HG03565 (cell line): Measurements from ENCODE around the gene PITX1.
"Not testable (repeated sequence)": the region's sequence is repeated elsewhere in the genome, so short reads cannot be mapped to it uniquely, and the experiment has no call there.

Experiments
- ATAC-seq: cut with Tn5 transposase; IDR thresholded peaks from one replicate; pipeline ENCODE4 v1.9.1; 2021; ENCODE audit warnings: mild to moderate bottlenecking, moderate library complexity; ENCODE audit not compliant: unreplicated experiment

The PITX1 gene

DNA sequence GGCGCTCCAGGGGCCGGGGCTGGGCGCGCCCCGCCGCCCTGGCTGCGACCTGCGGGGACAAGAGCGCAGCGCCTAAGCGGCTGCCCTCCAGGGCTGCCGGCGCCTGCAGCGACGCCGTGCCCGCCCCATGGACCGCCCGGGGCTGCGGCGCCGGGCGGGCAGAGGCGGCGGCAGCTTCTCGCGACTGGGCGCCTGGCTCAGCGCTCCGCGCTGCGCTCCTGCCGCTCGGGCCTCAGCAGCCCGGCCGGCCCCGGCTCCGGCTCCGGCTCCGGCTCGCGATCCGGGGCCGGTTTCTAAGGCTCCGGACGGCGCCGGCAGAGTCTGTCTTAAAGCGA, at the start of gene PITX1:
TSS of gene PITX1 (minus strand) at position 328 of the 335 bp plus-strand sequence. CDS start 347 bp downstream, outside the sequence.
- ATAC-seq: no peak

DNA sequence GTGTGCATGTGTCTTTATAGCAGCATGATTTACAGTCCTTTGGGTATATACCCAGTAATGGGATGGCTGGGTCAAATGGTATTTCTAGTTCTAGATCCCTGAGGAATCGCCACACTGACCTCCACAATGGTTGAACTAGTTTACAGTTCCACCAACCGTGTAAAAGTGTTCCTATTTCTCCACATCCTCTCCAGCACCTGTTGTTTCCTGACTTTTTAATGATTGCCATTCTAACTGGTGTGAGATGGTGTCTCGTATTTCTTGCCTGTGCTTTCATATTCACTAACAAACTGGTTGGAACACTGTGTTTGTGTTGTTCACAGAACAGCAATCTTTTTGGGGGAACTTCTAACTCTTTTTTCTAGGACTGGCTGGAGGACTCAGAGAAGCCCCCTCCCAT, 49.3 kb upstream of the PITX1 start:
- ATAC-seq: not testable (repeated sequence)

DNA sequence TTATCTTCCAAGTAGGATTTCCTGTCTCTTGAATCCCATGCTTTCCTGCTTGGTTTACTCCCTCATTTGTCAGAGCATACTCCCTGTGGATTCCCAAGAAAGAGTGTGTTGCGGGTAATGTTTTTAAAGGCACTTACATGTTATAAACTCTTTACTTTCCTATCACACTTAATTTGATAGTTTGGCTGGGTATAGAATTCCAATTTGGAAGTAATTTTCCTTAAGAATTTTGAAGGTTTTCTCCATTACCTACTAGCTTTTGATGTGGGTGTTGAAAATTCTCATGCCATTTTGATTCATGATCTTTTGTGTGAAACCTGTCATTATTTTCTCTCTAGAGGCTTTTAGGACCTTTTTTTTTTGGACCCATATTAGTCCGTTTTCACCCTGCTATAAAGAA, 47.2 kb upstream of the PITX1 start:
- ATAC-seq: no peak

DNA sequence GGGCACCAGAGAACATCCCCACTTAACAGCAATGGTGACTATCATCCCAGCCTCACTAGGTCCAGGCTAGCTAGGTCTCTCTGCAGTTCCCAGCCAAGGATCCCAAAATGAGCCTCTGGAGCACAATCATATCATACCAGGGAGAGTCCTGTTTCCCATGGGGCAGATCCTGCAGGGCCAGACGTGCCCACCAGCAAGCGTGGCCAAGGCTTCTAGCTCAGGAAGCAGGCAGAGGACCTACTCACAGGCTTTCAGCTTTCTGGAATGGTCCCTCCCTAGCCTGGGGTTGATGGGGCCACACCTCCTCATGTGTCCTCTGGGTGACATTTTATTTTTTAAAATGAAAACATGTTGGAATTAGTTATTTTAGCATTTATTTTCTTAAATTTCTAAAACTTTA, 45.7 kb upstream of the PITX1 start:
- no peak for ATAC-seq

DNA sequence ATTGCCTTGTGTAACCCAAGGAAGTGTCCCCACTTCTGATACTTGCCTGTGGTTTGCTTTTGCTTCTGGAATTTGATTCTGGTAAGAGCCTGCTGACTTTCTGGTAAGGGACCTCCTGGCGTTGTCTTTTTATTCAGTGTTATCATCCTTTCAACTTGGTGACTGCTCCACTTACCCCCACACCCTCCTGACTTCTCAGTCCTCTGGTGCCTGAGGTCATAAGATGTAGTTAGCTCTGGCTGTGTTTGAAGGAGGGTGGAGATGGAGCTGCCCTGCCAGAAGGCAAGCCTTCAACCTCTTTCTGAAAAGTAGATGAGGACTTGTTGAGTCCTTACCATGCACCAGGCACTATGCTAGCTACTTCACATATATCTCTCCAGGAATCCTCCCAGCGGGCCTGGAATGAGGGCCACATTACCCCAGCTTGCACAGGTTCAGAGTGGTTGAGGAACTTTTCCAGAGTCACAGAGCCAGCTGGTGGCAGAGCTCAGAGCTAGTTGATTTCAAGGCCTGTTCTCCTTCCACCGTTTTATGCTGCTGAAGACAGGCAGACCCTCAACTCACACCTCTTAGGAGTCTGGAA, 45.2 kb upstream of the PITX1 start:
- ATAC-seq: no peak

DNA sequence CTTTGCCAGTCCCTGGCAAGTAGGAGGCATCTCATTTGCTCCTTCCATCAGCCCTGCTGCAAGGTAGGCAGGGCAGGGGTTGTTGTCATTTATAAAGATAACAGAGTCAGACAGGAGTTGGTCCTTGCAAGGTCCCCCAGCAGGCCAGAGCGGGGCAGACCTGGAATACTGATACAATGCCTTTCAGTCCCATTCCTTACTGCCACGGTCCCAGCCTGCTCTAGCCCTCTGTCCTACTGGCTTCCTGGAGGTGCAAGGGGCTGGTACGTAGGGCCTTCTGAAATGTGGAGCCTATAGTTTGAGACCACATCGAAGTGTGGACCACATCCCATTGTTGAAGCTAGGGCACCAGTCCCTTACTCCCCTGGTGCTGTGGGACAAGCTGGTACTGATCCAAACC, 42.8 kb upstream of the PITX1 start:
- no peak for ATAC-seq

DNA sequence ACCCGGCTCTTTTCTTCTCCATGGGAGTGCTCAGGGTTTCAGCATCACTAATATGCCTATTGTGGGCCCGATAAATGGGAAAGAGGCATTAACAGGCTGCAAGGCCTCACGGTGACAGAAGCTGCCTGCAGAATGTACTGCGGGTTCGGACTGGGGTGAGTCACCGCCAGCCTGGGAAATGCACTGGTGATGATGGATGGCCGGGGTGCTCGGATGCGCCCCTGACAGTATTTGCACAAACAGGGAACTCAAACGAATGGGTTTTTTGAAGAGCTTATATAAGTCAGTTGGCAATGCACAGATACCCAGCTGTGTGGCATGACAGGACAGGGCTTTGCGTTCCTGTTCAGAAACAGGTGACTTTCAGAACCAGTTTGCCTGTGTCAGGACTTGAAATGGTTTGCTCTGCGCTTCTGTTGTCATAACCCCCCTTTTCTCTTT, 42.0 kb upstream of the PITX1 start:
- ATAC-seq: no peak

DNA sequence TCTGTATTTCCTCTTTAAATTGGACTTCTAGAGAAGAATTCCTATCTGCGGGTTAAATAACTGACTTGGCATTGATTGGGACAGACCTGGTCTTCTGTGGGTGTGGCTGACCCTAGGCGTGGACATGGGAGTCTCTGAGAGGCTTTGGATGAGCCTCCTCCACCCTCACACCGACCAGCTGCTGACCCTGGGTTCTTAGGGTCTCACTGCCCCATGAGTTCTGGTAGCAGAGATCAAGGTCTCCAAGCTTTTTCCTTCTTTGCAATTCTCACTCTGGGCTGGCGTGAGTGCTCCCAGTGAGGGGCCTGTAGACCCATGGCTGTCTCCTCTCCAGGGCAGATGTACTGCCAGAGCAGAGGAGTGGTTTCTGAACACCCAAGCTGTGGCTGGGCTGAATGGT, 41.6 kb upstream of the PITX1 start:
- ATAC-seq: no peak

DNA sequence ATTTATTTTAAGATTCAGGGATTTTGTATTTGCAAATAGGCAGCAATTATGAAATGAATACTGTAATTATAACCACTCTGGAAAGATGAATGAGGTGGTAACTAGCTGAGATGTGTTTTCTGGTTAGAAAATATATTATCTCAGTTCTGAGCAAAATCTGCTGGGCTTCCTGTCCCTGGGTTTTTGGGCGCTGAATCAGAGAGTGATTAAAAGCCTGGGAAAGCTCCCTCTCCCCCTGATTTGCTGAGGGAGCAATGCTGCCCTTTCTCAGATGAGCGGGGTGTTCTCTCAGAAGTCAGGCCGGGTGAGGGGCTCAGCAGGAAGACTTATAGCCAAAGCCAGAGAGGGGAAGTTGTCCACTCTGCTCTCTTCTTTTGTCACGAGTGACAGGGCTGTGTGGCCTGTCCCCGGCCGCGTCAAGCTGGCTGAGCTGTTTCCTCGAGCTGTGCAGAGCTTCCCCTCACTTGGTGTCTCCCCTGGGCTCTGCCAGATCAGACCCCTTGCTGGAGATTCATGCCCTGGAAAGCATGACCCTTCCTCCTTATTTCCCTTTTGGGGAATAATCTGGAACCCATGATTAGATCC, 39.8 kb upstream of the PITX1 start:
- no peak for ATAC-seq

DNA sequence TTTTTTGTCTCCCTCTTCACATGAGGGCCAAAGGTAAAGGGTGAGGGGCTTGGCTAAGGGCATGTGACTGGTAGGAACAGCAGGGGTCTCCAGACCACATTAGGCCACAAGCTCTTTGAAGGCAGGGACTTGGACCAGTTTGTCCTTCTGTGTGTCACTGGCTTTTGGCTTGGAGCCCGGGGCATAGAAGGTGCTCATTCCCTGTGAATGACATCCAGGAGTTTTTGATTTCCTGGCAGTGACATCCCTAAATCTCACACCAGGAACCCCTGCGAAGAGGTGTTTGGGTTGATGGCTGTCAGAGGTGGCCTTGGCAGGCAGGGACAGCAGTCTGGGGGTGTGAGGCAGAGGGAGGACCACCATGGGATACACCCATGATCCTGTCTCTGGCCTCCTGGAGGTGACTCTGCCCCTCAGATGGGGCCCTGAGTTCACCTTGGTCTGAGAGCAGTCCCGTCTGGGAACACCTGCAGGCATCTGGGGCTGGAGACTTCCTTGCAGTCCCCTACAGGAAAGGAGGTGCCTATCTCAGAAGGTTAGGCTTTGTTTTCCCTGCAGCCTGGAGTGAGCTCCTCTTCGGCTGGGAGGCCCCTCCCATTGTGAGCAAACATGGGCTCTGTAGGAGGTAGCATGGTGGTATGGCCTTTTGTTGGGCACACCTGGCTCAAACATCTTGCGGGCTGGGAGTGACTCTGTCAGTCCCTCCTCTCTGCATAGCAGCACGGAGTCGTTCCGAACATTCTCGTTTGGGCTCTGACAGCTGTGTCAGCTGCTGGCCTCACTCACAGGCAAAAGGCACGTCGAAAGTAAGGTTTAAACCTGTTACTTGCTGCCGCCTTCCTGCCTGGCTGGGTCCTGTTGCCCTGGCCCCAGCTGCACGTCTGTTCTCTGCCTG, 38.6 kb upstream of the PITX1 start:
- ATAC-seq: no peak

DNA sequence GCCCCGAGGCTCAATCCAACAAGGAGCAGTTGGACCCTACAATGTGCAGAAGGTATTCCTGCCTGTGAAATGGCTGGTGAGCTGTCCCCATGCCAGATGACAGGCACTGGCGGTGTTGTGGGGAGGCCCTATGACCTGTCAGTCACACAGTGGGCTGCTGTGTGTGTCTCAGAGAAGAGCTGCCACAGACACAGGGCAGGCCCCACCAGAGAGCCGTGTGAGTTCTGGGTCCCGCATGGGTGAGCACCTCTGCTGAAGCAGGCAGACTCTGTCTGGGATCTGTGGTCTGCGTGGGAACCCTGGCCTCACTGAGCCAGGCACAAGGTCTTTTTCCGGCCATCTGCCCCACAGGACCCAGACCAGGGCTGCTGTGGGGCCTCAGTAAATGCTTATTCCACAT, 37.3 kb upstream of the PITX1 start:
- ATAC-seq: no peak

DNA sequence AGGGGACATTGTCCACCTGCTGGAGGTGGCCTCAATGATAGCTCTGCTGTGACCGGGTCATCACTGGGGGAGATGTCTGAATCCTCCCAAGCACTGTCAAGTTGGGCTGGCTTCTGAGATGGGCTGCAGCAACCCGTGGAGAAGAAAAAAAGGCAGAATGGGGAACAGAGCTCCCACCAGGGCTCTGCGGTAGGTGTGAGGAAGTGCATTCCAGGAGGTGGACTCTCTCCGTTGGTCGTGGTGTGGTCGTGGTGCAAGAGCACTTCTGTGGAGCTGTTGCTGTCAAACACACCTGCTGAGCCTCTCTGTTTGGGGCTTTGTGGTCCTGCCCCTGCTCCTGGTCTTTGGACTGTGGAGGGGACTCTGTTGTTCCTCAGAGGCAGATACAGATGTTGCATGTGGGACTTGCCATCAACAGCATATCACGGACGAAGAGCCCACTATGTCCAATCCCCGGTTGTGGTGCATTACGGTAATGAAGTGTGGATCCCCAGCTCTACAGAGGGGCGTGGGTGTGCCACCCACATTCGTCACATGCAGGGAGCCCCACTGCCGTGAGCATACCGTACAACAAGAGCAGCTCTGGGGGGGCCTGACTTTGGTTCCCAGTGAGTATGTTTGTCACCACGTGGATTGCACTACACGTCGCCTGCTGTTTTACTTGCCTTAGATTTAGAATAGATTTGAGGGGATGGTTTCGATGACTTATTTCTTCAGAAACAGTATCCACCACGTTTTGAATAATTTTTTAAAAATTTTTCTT, 36.0 kb upstream of the PITX1 start:
- no peak for ATAC-seq

DNA sequence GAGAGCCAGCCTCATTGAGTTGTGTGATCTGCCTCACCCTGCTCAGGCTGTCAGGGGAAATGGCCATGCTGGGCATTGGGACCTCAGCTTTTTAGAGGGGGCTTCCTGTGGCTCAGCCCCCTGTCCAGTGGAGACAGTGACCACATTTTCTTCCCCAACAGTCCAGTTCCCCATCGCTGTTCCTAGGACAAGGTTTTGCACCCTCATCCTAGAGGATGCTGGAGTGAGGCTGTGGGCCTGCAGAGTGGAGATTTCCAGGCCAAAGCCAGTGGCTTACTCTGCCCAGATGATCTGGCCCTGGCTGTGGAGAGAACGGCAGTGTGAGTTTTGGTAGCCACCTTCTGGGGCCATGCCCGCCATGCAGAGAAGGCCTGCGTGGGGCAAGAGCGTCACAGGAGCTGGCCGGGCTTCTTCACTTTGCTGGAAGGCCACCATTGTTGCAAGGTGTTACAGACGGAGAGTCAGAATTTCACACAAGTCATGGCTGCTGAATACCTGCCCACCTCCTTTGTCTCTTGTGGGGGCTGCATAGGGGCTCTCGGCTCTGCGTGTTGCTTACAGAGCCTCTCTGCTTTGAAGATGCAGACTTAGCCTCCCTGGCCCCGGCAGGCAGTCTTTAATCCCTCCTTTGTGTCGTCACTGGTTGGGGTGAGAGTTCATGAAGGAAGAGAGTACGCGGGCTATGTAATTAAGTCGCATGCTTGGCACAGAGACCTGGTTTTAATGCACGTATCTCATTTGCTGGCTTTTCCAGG, 35.2 kb upstream of the PITX1 start:
- ATAC-seq: no peak

DNA sequence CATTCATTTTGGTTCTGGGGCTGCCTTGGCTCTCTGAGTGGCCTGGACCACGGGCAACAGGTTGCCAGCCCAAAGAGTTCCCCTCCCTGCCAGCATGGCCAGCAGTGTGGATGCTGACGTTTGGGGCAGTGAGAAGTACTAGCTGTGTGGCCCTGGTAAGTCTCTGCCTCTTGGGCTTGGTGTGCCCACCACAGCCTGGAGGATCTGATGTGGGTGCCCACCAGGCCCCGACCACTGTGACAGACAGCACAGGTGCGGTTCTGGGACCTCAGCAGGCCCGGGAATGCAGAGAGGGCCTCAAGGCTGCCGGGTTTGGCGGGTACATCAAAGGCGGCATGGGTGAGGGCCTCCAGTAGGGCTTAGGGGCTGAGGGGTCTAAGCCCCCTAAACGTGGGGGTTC, 33.6 kb upstream of the PITX1 start:
- ATAC-seq: no peak

DNA sequence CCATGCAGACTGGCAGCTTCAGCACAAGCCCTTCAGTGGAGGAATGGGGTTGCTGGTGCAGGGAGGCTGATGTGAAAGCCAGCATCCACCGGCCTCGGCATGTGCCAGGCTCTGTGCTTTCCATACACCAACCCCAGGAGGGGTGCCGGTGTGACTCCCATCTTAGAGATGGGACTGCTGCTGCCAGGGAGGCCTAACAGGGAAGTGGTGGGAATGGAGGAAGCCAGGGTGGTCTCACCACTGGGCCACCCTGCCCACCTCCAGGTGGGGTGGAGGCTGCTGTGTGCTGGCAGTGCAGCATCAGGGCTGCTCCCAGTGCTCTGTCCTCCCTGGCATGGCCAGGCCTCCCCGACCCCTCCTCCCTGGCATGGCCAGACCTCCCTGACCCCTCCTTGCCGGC, 32.8 kb upstream of the PITX1 start:
- no peak for ATAC-seq

DNA sequence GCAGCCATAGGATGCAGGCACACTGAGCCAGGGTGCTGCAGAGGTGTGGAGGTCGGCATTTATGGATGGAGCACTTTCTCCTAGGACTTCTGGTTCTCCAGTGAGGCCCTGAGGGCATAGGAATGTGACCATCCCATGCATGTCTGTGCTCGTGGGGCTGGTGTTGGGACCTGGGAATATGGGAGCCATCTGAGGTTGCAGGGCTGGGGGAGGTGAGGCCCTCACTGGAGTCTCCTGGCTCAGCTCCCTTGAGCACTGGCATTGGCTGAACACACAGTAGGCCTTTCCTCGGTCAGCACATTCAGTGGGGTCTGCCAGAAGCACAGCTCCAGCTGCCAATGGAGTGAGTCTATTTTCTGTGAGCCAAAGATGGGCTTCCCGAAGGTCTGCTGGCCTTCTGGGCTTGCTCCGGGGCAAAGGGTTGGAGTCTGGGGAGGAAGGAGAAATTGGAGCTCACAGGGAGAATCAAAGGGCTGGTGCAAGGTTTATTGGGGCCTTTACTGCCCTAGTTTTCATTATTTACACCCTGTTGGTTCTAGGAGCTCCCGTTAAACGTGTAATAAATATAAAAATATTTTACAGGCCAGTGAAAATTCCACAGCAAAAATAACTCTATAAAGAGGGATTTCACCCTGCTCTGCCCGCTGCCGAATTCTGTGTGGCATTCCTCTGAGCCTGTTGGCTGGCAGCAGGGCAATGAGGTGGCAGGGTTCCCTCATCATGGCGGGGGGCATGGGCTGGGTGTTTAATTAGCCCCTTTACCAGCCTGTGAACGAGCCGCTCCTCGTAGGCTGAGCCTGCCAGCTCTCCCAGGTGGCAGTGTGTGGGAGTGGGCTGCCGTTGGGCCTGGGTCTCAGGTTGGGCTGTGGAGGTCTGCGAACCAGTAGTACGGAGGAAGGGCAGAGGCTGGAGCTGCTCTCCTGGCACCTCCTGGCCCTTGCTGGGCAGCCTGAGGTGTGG, 31.6 kb upstream of the PITX1 start:
- no peak for ATAC-seq

DNA sequence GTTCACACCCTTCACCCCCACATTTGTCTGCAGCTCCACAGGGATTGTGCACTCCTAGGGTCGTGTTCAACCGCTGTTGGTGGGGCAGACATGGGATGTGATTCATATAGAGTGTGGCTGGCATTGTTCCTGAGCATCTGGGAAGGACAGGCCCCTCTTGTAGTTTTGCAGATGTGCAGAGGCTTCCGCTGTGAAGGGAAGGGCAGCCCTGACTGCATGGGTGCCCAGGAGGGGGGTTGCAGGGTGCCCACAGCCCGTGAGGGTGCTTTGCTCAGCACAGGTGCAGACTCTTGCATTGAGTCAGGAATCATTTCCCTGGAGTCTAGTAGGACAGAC, 30.2 kb upstream of the PITX1 start:
- ATAC-seq: no peak

DNA sequence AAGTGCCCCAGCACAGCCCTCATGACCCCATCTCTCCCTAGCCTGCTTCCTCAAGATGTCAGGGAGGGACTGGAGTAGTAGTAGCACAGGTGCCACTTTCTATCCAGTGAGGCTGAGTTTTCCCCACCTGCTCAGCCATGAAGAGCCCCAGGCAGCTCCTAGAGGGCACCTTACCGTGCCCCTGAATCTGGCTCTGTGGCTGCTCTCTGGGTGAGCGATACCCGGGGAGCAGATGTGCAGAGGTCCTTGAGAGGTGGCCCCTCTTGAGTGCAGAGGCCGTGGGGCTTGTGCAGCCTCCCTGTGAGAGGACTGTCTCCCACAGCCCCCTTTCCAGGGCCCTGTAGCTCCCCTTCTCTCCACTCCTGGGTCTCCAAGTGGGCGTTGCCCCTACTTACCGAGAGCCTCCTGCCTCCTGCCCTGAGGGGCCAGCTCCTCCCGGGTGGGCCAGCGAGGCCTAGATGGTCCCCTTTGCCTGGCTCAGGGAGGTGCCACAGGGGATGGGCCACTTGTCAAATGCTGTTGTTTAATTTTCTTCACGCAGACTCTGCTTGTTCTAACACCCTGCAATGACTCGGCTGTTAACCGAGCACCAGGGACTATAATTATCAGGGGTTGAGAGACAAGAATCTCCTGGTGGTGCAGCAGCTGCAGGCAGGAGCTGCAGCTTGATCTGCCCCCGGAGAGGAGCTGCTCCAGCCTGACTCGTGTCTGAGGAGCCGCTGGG, 29.6 kb upstream of the PITX1 start:
- ATAC-seq: no peak

DNA sequence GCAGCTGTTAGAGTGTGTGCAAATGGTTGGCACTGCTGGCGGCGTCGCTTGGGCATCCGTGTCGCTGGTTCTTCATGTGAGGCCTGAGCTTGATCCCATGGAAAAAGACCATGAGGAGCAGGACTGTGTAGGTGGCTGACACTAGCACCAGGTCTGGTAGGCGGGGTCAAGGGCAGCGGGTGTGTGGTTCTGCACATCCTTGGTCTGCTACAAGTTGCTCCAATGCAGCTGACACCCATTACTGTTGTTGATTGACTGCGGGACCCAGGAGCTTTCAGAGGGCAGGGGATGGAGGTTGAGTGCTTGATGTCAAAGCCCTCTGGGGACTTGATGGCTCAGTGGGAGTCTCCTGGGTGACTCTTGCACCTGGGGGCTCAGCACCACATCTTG, 29.0 kb upstream of the PITX1 start:
- no peak for ATAC-seq
